SU-DHL-6 (cell line): ENCODE measurements around the gene ZXDC.

ENCODE experiments used
- CTCF ChIP-seq: fragments of 200-600 bp; sonication (generic); IDR thresholded peaks from one replicate; pipeline ENCODE4 v1.5.1; 2017; ENCODE audit warnings: antibody characterized with exemption, mild to moderate bottlenecking, low read length, moderate library complexity; ENCODE audit not compliant: insufficient read depth, poor library complexity, severe bottlenecking
- EZH2phosphoT487 ChIP-seq: fragments of 200-600 bp; sonication (generic), shearing (Covaris generic); conservative IDR thresholded peaks from 2 replicates; pipeline ENCODE4 v1.6.1; 2018; ENCODE audit warnings: mild to moderate bottlenecking, antibody characterized with exemption, low read length, moderate library complexity, mixed read lengths

DNA sequence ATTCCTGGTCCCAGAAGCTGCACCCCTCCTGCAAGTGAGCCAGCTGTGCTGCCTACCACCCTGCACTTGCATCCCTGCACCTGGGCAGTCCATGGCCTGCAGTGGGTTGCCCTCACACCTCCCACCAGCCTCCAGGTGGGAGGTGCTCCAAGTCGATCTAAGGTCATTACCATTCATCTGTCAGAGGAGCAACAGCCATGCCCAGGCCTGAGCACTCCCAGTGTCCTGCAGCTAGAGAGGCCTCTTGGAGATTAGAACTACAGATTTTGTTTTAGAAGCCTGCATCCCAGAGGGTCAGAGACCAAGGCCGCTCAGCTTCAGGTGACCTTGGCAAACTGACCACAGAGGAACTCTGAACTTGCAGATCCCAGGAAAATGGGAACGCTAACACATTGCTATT, 9.0 kb upstream of the ZXDC start:
- no peak for TF ChIP-seq CTCF
- TF ChIP-seq EZH2phosphoT487 = no peak
